ENCODE data around the gene UBE2C. TPM values are rescaled to one million over a fixed set of nuclear protein-coding genes. Genes with fewer than 3 reads are reported as not detected.
"Not testable (repeated sequence)": the region's sequence is repeated elsewhere in the genome, so short reads cannot be mapped to it uniquely, and the experiment has no call there.

The UBE2C gene
- total RNA-seq, 2 experiments from 2014 or later = 189 to 202 TPM

DNA sequence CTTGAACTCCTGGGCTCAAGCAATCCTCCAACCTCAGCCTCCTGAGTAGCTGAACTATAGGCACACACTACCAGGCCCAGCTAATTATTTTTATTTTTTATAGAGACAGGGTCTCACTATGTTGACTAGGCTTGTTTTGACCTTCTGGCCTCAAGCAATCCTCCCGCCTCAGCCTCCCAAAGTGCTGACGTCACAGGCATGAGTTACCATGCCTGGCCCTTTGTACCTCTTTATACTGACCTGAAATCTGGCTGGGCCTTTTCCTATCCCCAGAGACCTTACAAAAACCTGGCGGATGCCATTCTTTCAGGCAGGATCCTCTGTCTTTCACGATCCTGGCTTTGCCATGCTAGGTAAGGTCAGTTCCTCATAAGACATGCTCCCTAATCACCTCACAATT lies 32.3 kb upstream of the UBE2C start:
- Mint-ChIP-seq H3K4me3 (no peak overlapping the region), H3K4me1 (ENCODE audit: low read depth) (peaks cover 8% of the 10 kb centered on the region), H3K9me3 (no peaks in the 10 kb centered on the region), H3K27ac (no peak overlapping the region), H3K36me3 (ENCODE audit: low read depth) (no peaks in the 10 kb centered on the region), H3K27me3 (ENCODE audit: low read depth) (no peaks in the 10 kb centered on the region)
- CTCF ChIA-PET = interaction anchor here (2.2 kb wide), 1 partner anchor 9 kb away, joined by 12 read pairs; no protein-coding TSS in a partner anchor
- no peak for DNase-seq
- intact Hi-C loops (cut with micrococcal nuclease) = no loop called here

DNA sequence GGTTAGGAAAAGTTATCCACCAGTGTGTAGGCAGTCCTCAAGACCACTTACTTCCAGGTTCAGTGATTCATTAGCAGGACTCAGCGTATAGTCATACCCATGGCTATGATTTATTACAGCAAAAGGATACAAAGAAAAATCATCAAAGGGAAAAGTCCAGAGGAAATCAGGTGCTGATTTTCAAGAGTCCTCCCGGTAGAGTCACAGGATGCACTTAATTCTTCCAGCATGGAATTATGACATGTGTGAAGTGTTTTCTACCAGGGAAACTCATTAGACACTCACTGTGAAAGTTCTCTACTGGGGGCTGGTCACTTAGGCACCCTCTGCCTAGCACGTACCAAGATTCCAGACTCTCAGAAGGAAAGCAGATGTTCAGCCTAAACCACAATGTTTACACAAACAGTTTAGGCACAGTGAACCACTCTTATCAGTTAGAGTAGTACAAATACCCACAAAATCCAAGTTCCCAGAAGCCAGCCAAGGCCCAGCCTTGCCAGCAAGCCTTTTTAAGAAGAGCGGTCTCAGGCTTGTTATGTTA lies 31.0 kb upstream of the UBE2C start:
- no peaks in the 10 kb centered on the region for H3K27me3 Mint-ChIP-seq (ENCODE audit: low read depth)
- no peaks in the 10 kb centered on the region for H3K9me3 Mint-ChIP-seq
- peaks cover 8% of the 10 kb centered on the region for H3K4me1 Mint-ChIP-seq (ENCODE audit: low read depth)
- no peak overlapping the region for H3K4me3 Mint-ChIP-seq
- DNase-seq = no peak
- no peak overlapping the region for H3K27ac Mint-ChIP-seq
- CTCF ChIA-PET = no interaction called here
- no peaks in the 10 kb centered on the region for H3K36me3 Mint-ChIP-seq (ENCODE audit: low read depth)
- intact Hi-C loops (cut with micrococcal nuclease) = no loop called here

DNA sequence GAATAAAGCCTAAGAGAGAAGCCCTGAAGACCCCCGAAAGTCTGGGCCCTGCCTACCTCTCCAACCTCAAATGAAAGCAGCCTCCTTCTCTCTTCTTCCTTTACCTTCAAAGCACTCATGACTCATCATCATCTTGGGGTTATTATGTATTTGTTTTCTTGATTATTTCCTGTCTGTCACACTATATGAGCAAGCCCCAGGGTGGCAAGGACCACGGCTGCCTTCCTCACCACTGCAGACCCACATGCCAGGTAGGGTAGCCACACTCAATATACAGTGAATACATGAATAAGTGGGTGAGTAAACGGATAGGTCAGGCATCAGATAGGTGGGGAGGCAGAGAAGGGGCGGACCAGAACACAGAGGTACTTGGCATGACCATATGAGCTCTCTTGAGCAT lies 29.6 kb upstream of the UBE2C start:
- CTCF ChIA-PET = interaction anchor here (0.6 to 1.1 kb wide), 3 partner anchors 12 to 41 kb away, joined by 3 to 4 read pairs (median 3); no protein-coding TSS in a partner anchor
- no peaks in the 10 kb centered on the region for H3K9me3 Mint-ChIP-seq
- no peak overlapping the region for H3K4me3 Mint-ChIP-seq
- DNase-seq = no peak
- H3K36me3 Mint-ChIP-seq (ENCODE audit: low read depth) = no peaks in the 10 kb centered on the region
- intact Hi-C loops (cut with micrococcal nuclease) = no loop called here
- H3K4me1 Mint-ChIP-seq (ENCODE audit: low read depth) = peaks cover 8% of the 10 kb centered on the region
- no peaks in the 10 kb centered on the region for H3K27me3 Mint-ChIP-seq (ENCODE audit: low read depth)
- H3K27ac Mint-ChIP-seq = no peak overlapping the region

DNA sequence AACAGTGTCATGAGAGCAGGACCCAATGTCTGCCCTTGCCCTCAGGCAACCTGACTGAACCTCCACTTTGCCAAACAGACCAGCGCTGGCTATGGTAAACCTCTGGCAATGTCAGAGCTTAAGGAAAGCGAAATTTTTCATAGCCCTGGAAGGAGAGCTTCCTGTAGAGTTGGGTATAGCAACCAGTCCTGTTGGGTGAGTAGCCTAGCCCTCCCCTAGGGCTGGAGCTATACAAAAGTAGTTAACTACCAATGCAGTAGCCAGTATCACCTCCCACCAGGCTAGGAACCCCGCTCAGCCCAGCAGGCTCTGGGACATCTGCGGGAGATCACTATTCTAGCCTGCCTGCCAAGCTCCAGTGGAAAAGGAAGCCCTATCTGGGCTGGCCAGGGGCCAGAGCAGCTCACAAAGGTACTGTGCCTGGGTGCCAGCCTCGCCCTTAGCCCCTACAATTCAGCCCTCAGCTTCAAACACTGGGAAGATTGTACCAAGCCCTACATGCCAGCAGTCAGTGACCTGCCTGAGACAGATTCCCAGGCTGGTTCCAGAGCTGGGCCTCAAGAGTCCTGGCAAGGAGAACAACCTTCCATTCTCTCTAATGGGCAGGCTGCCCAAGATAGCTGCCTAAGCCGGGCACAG lies 28.7 kb upstream of the UBE2C start:
- H3K27me3 Mint-ChIP-seq (ENCODE audit: low read depth) = no peaks in the 10 kb centered on the region
- peaks cover 8% of the 10 kb centered on the region for H3K4me1 Mint-ChIP-seq (ENCODE audit: low read depth)
- H3K36me3 Mint-ChIP-seq (ENCODE audit: low read depth) = no peaks in the 10 kb centered on the region
- no peak overlapping the region for H3K27ac Mint-ChIP-seq
- H3K9me3 Mint-ChIP-seq = no peaks in the 10 kb centered on the region
- intact Hi-C loops (cut with micrococcal nuclease) = no loop called here
- no peak overlapping the region for H3K4me3 Mint-ChIP-seq
- CTCF ChIA-PET = interaction anchor here (0.6 to 1.1 kb wide), 3 partner anchors 13 to 42 kb away, joined by 3 to 4 read pairs (median 3); no protein-coding TSS in a partner anchor
- no peak for DNase-seq

DNA sequence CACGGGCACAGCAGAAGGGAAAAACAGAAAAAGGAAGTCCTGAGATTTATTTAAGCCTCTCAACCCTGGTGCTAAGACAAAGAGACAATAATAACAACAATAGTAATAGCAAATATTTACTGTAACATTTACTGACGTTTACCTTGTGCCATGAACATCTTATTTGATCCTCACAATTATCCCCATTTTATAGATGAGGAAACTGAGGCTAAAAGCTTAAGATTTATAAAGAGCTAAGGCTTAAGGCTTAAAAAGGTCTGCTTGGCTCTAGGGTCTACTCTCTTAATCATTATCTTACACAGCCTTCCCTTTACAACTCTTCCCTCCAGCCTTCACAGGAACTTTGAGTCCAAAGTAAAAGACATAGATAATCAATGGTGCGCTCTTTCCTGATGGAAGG lies 24.1 kb upstream of the UBE2C start:
- H3K36me3 Mint-ChIP-seq (ENCODE audit: low read depth) = peaks cover 2% of the 10 kb centered on the region
- no peak overlapping the region for H3K27ac Mint-ChIP-seq

DNA sequence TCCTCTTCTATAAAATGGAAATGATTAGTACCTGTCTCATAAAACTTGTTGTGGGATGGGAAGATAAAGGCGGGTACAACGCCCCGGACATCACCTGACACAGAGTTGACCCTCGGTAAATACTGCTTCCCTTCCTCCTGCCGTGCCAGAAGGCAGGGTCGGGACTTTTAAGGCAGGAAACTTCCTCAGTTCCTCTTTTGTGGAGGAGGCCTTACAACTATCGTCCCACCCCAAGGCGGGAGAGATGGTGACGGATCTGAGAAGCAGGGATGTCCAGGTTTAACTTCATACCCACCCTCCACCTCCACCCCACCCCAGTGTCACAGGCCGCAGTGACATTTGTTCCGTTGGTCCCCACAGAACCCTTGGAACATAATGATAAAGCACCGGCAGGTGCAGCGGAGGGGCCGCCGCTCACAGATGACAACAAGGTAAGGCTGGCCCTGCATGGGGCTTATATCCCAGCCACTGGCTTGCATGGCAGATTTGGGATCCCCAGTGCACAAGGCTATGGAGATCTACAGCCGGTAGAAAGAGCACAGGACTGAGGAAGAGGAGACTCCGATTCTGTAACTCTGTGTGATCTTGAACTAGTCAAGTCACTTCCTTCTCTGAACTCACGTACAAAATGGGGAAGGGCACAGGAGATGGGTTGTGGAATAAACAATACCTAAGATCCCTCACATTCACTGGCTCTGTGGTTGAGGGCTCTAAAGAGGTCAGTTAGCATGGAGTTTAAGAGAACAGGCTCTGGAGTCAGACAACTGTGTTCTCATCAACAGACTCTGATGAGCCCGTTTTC lies 19.9 kb upstream of the UBE2C start:
- H3K27me3 Mint-ChIP-seq (ENCODE audit: low read depth) = no peaks in the 10 kb centered on the region
- intact Hi-C loops (cut with micrococcal nuclease) = loop anchor here (1.0 to 5.0 kb wide), 2 partner anchors 65 to 297 kb away; partner anchors contain the start of genes ACOT8, NCOA5 and ZSWIM3
- peaks cover 13% of the 10 kb centered on the region for H3K36me3 Mint-ChIP-seq (ENCODE audit: low read depth)

More for the DNA sequence above, 24.1 kb upstream of the UBE2C start:
- no peak overlapping the region for H3K4me3 Mint-ChIP-seq
- peaks cover 9% of the 10 kb centered on the region for H3K4me1 Mint-ChIP-seq (ENCODE audit: low read depth)
- intact Hi-C loops (cut with micrococcal nuclease) = no loop called here
- CTCF ChIA-PET = interaction anchor here (1.0 to 1.3 kb wide), 2 partner anchors 17 to 119 kb away, joined by 3 to 4 read pairs; no protein-coding TSS in a partner anchor
- DNase-seq = no peak
- no peaks in the 10 kb centered on the region for H3K9me3 Mint-ChIP-seq
- H3K27me3 Mint-ChIP-seq (ENCODE audit: low read depth) = no peaks in the 10 kb centered on the region

DNA sequence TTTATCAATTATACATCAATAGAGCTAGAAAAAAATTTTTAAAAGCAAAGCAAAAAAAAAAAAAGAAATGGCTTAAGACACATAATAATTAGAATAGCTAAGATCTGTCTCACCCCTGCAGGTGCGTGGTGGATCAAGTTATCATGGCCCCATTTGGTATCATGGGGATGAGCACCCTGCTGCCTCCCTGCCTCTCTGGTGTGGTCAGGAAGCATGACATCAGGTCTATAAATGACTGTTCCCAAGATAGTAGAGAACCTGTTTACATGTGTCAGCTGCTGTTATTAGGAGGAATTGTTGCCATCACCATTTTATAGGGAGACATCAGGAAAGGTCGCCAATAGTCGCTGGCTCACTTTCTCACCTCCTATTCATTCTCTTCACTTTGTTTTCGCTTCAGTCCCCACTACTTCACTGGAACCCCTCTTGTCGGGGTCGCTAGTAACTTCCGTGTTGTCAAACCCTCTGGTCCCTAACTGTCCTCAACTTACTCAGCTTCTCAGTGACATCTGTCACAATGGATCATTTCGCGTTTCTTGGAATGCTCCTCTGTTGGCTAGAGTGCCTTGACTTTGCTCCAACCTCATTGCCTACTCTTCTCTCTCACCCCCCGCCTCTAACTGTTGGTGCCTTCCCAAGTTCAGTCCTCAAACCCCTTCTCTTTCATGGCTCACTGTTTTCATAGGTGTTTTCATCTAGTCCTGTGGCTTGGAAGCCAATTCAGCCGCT lies 15.9 kb upstream of the UBE2C start:
- Mint-ChIP-seq H3K4me1 (ENCODE audit: low read depth) (peaks cover 18% of the 10 kb centered on the region), H3K27ac (no peak overlapping the region), H3K9me3 (no peaks in the 10 kb centered on the region), H3K4me3 (no peak overlapping the region), H3K36me3 (ENCODE audit: low read depth) (peaks cover 13% of the 10 kb centered on the region), H3K27me3 (ENCODE audit: low read depth) (no peaks in the 10 kb centered on the region)
- intact Hi-C loops (cut with micrococcal nuclease) = loop anchor here (5.0 kb wide), 1 partner anchor 136 kb away; the partner anchor contains the start of gene PCIF1
- no peak for DNase-seq
- CTCF ChIA-PET = interaction anchor here (0.6 to 1.7 kb wide), 4 partner anchors 8 to 90 kb away, joined by 3 to 7 read pairs (median 4); no protein-coding TSS in a partner anchor

More for the DNA sequence above, 19.9 kb upstream of the UBE2C start:
- Mint-ChIP-seq H3K9me3 (no peaks in the 10 kb centered on the region), H3K4me3 (peak overlapping the region; percentile 86), H3K27ac (peak overlapping the region; percentile 63), H3K4me1 (ENCODE audit: low read depth) (peaks cover 9% of the 10 kb centered on the region)
- CTCF ChIA-PET = interaction anchor here (0.7 to 3.1 kb wide), 3 partner anchors 22 to 195 kb away, joined by 3 to 16 read pairs (median 3); no protein-coding TSS in a partner anchor
- no peak for DNase-seq

DNA sequence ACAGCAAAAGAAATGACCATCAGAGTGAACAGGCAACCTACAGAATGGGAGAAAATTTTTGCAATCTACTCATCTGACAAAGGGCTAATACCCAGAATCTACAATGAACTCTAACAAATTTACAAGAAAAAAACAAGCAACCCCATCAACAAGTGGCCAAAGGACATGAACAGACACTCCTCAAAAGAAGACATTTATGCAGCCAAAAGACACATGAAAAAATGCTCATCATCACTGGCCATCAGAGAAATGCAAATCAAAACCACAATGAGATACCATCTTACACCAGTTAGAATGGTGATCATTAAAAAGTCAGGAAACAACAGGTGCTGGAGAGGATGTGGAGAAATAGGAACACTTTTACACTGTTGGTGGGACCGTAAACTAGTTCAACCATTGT lies 14.9 kb upstream of the UBE2C start:
- H3K4me3 Mint-ChIP-seq; H3K9me3 Mint-ChIP-seq; H3K27me3 Mint-ChIP-seq (ENCODE audit: low read depth); H3K27ac Mint-ChIP-seq; DNase-seq: not testable (repeated sequence)
- Mint-ChIP-seq H3K36me3 (ENCODE audit: low read depth) (peaks cover 14% of the 10 kb centered on the region), H3K4me1 (ENCODE audit: low read depth) (peaks cover 15% of the 10 kb centered on the region)
- CTCF ChIA-PET = interaction anchor here (1.4 kb wide), 1 partner anchor 33 kb away, joined by 4 read pairs; no protein-coding TSS in a partner anchor
- intact Hi-C loops (cut with micrococcal nuclease) = loop anchor here (5.0 kb wide), 1 partner anchor 135 kb away; the partner anchor contains the start of gene PCIF1

DNA sequence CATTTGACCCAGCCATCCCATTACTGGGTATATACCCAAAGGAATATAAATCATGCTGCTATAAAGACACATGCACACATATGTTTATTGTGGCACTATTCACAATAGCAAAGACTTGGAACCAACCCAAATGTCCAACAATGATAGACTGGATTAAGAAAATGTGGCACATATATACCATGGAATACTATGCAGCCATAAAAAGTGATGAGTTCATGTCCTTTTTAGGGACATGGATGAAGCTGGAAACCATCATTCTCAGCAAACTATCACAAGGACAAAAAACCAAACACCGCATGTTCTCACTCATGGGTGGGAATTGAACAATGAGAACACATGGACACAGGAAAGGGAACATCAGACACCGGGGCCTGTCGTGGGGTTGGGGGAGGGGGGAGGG lies 14.5 kb upstream of the UBE2C start:
- H3K9me3 Mint-ChIP-seq; H3K27me3 Mint-ChIP-seq (ENCODE audit: low read depth); DNase-seq; H3K4me3 Mint-ChIP-seq; H3K27ac Mint-ChIP-seq: not testable (repeated sequence)
- CTCF ChIA-PET = interaction anchor here (0.9 to 1.9 kb wide), 7 partner anchors 33 to 287 kb away, joined by 3 to 5 read pairs (median 4); partner anchors contain the start of genes CTSA and NEURL2
- Mint-ChIP-seq H3K4me1 (ENCODE audit: low read depth) (peaks cover 11% of the 10 kb centered on the region), H3K36me3 (ENCODE audit: low read depth) (peaks cover 12% of the 10 kb centered on the region)
- intact Hi-C loops (cut with micrococcal nuclease) = loop anchor here (2.0 to 5.0 kb wide), 3 partner anchors 134 to 217 kb away; partner anchors contain the start of gene PCIF1

DNA sequence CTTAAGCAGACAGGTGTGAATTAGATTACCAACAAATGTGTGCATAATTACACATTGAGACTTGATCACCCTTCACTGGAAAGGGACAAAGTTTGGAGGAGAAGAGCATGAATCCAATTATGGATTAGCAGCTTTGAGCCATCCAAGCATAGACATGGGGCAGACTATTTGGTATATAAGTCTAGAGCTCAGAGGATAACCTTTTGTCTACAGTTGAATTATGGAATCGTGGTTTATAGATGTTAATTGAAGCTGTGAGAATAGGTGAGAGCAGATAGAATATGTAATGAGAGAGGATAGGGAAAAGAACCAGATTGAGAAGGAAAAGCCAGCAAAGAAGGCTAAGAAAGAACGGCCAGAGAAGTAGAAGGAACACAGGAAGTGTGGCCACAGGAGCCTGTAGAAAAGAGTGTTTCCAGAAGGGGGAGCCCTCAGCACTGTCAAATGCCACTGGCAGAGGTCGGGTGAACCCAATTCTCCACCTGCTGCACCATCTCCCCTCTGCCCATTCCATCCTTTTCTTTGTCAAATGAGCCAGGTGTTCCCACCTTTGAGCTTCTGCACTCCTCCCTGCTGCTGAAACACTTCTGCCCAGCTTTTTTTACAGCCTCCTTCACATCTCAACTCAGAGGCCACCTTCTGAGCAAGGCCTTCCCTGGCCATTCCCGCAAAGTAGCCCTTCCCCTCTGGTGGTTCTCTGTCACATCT lies 13.4 kb upstream of the UBE2C start:
- Mint-ChIP-seq H3K4me1 (ENCODE audit: low read depth) (peaks cover 10% of the 10 kb centered on the region), H3K36me3 (ENCODE audit: low read depth) (peaks cover 10% of the 10 kb centered on the region), H3K27ac (no peak overlapping the region), H3K9me3 (no peaks in the 10 kb centered on the region), H3K4me3 (no peak overlapping the region), H3K27me3 (ENCODE audit: low read depth) (no peaks in the 10 kb centered on the region)
- intact Hi-C loops (cut with micrococcal nuclease) = loop anchor here (1.0 to 5.0 kb wide), 5 partner anchors 82 to 216 kb away; partner anchors contain the start of genes PCIF1 and ZSWIM1
- DNase-seq = peak; percentile 82
- CTCF ChIA-PET = interaction anchor here (0.5 to 2.7 kb wide), 38 partner anchors 8 to 437 kb away, joined by 3 to 24 read pairs (median 4); partner anchors contain the start of genes CTSA, NEURL2, PCIF1 and UBE2C

DNA sequence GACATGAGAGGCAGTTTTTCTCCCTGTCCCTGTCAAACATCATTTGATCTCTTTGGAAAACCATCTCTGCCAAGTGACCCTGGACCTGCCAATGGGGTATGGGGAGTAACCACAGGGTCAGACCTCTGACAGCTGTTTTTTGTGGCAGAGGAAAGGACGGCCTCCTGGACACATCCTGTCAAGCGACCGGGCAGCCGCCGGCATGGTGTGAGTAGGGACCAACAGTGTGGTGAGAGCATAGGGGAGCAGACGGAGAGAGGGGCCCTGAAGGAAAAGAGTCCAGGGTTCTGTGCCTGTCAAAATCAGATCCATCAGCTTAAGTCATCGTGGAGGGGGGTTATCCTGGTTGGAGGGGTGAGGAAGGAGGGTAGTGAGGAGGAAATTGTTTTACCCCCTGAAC lies 10.6 kb upstream of the UBE2C start:
- H3K4me3 Mint-ChIP-seq = no peak overlapping the region
- no peak overlapping the region for H3K27ac Mint-ChIP-seq
- H3K4me1 Mint-ChIP-seq (ENCODE audit: low read depth) = peaks cover 10% of the 10 kb centered on the region
- CTCF ChIA-PET = interaction anchor here (0.6 to 1.3 kb wide), 2 partner anchors 31 to 484 kb away, joined by 3 to 5 read pairs; no protein-coding TSS in a partner anchor
- H3K9me3 Mint-ChIP-seq = no peaks in the 10 kb centered on the region
- peaks cover 8% of the 10 kb centered on the region for H3K36me3 Mint-ChIP-seq (ENCODE audit: low read depth)
- no peaks in the 10 kb centered on the region for H3K27me3 Mint-ChIP-seq (ENCODE audit: low read depth)
- no peak for DNase-seq
- intact Hi-C loops (cut with micrococcal nuclease) = no loop called here

Measured in activated naive CD4-positive, alpha-beta T cell treated with anti-CD3 and anti-CD28 coated beads for 36 hours (primary cell).